ENCODE data around the gene LRIG1. TPM values are rescaled to one million over a fixed set of nuclear protein-coding genes. Genes with fewer than 3 reads are reported as not detected.

LRIG1 gene
- total and polyA plus RNA-seq, 5 donors, result 80.2 to 140 (median 121) TPM

- ATAC-seq (no peak), DNase-seq (no peak)
- Histone ChIP-seq H3K4me3 (ENCODE audit: low read length) (no peak overlapping the region), H3K4me1 (ENCODE audit: control insufficient read depth, insufficient read depth, low read length) (peaks cover 23% of the 10 kb centered on the region), H3K27me3 (ENCODE audit: control insufficient read depth, insufficient read depth) (no peaks in the 10 kb centered on the region), H3K9me3 (ENCODE audit: control insufficient read depth, low read length) (no peaks in the 10 kb centered on the region), H3K27ac (ENCODE audit: low read length) (peak overlapping the region; percentile 62)
- 41% methylated on average over 13 of the region's 13 CpGs for WGBS
- intact Hi-C loops (cut with DNase I), result no loop called here
These were observed 19.5 kb downstream of the LRIG1 start for GRCh38 chr3:66481071-66482017.

DNA sequence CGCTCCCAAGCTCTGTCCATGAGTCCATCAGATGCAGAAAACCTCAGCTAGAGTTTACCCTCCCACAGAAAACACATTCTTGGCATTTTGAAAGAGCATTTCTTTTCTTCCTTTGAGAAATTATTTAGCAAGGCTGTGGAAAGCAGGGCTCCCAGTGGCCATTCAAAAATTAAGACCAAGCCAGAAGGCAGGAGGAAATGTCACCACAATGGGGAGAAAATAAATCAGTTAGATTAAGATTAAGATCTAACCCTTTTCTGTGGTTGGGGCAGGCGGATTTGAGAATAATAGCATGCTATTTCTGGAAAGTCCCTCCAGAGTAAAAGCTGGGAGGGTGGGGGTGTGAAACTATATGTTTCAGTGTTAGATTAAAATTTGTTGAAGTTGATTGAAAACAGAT, 20.2 kb downstream of the LRIG1 start:
- Histone ChIP-seq H3K9me3 (ENCODE audit: control insufficient read depth, low read length) (no peaks in the 10 kb centered on the region), H3K27me3 (ENCODE audit: control insufficient read depth, insufficient read depth) (no peaks in the 10 kb centered on the region), H3K4me1 (ENCODE audit: control insufficient read depth, insufficient read depth, low read length) (peaks cover 22% of the 10 kb centered on the region), H3K4me3 (ENCODE audit: low read length) (no peak overlapping the region), H3K27ac (ENCODE audit: low read length) (peak overlapping the region; percentile 47)
- ATAC-seq (no peak), DNase-seq (no peak)
- 40% methylated on average over 2 of the region's 2 CpGs for WGBS
- intact Hi-C loops (cut with DNase I), result no loop called here

GRCh38 chr3:66479532-66479947, 21.3 kb downstream of the LRIG1 start:
- H3K27me3 ChIP-seq (ENCODE audit: control insufficient read depth, insufficient read depth), result no peaks in the 10 kb centered on the region
- no peak overlapping the region for H3K4me3 ChIP-seq (ENCODE audit: low read length)
- no peaks in the 10 kb centered on the region for H3K9me3 ChIP-seq (ENCODE audit: control insufficient read depth, low read length)
- peaks cover 21% of the 10 kb centered on the region for H3K4me1 ChIP-seq (ENCODE audit: control insufficient read depth, insufficient read depth, low read length)
- intact Hi-C loops (cut with DNase I), result no loop called here
- ATAC-seq (no peak), DNase-seq (no peak)
- no peak overlapping the region for H3K27ac ChIP-seq (ENCODE audit: low read length)
- 87% methylated on average over 2 of the region's 2 CpGs for WGBS

- H3K27me3 ChIP-seq (ENCODE audit: control insufficient read depth, insufficient read depth), result no peaks in the 10 kb centered on the region
- peak overlapping the region; percentile 9 for H3K27ac ChIP-seq (ENCODE audit: low read length)
- WGBS, result 78% methylated on average over 9 of the region's 9 CpGs
- no peaks in the 10 kb centered on the region for H3K9me3 ChIP-seq (ENCODE audit: control insufficient read depth, low read length)
- no peak for ATAC-seq
- intact Hi-C loops (cut with DNase I), result no loop called here
- no peak overlapping the region for H3K4me3 ChIP-seq (ENCODE audit: low read length)
- no peak for DNase-seq
- H3K4me1 ChIP-seq (ENCODE audit: control insufficient read depth, insufficient read depth, low read length), result peaks cover 19% of the 10 kb centered on the region
These were observed 21.9 kb downstream of the LRIG1 start for GRCh38 chr3:66478960-66479359.

DNA sequence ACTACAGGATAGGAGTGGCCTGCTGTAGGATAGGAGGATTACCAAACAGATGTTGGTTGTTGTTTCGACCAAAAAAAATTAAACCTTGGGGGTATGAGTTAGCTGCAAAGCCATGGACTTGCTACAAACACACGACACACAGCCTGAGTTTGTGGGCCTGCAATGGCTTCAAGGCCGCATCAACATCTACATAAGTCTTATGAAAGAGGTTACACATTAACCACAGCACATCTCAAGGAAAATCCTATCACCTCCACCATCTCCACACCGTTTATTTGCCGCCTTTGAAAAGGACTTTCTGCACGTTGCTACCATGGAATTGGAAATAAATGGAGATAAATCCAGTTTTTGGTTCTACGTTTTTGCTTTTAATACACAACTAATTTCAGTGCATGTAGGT, 23.0 kb downstream of the LRIG1 start:
- no peak overlapping the region for H3K27ac ChIP-seq (ENCODE audit: low read length)
- H3K27me3 ChIP-seq (ENCODE audit: control insufficient read depth, insufficient read depth), result no peaks in the 10 kb centered on the region
- intact Hi-C loops (cut with DNase I), result no loop called here
- 94% methylated on average over 7 of the region's 7 CpGs for WGBS
- H3K4me1 ChIP-seq (ENCODE audit: control insufficient read depth, insufficient read depth, low read length), result peaks cover 13% of the 10 kb centered on the region
- ATAC-seq (no peak), DNase-seq (no peak)
- H3K4me3 ChIP-seq (ENCODE audit: low read length), result no peak overlapping the region
- H3K9me3 ChIP-seq (ENCODE audit: control insufficient read depth, low read length), result no peaks in the 10 kb centered on the region

GRCh38 chr3:66476852-66477381, 23.9 kb downstream of the LRIG1 start:
- ATAC-seq (peak in 1 of 2 donors; percentile 18), DNase-seq (no peak)
- intact Hi-C loops (cut with DNase I), result no loop called here
- no peaks in the 10 kb centered on the region for H3K27me3 ChIP-seq (ENCODE audit: control insufficient read depth, insufficient read depth)
- H3K4me1 ChIP-seq (ENCODE audit: control insufficient read depth, insufficient read depth, low read length), result peaks cover 10% of the 10 kb centered on the region
- no peaks in the 10 kb centered on the region for H3K9me3 ChIP-seq (ENCODE audit: control insufficient read depth, low read length)
- H3K27ac ChIP-seq (ENCODE audit: low read length), result no peak overlapping the region
- 77% methylated on average over 9 of the region's 9 CpGs for WGBS
- no peak overlapping the region for H3K4me3 ChIP-seq (ENCODE audit: low read length)

DNA sequence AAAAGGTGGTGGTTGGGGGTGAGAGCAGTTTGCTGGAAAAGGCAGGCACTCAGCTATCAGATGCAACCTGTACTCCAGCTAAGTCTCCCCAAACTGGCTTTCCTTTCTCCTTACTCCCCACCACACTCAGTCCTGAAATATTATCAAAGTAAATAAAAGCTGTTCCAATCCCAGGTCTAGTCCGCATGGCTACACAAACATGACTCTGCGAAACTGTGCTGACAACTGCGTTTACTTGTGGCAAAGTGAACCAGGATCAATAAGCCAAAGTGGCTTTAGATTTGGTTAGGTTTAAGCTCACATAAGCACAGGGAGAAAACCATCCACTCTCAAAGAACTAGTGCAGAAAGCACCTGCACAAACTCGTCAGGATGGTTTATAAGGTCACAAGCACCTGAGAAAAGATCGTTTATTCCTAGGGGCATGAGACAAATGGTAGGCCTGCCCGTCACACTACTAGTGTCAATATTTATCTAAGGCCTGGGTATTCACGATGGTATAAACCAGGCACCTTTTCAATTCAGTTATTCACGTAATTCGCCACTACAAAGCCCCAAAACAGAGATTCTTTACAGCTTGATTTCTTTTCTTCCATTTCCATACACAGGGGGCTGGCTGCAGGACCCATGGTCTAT, 25.3 kb downstream of the LRIG1 start:
- Histone ChIP-seq H3K4me3 (ENCODE audit: low read length) (no peak overlapping the region), H3K27me3 (ENCODE audit: control insufficient read depth, insufficient read depth) (no peaks in the 10 kb centered on the region), H3K27ac (ENCODE audit: low read length) (no peak overlapping the region), H3K4me1 (ENCODE audit: control insufficient read depth, insufficient read depth, low read length) (peaks cover 5% of the 10 kb centered on the region), H3K9me3 (ENCODE audit: control insufficient read depth, low read length) (no peaks in the 10 kb centered on the region)
- ATAC-seq, result no peak
- intact Hi-C loops (cut with DNase I), result no loop called here
- DNase-seq, result no peak
- WGBS, result 84% methylated on average over 9 of the region's 9 CpGs

GRCh38 chr3:66473692-66474091, 27.1 kb downstream of the LRIG1 start:
- no peak overlapping the region for H3K4me3 ChIP-seq (ENCODE audit: low read length)
- no peak for DNase-seq
- no peaks in the 10 kb centered on the region for H3K27me3 ChIP-seq (ENCODE audit: control insufficient read depth, insufficient read depth)
- peak in 1 of 2 donors; percentile 80 for ATAC-seq
- no peak overlapping the region for H3K27ac ChIP-seq (ENCODE audit: low read length)
- H3K9me3 ChIP-seq (ENCODE audit: control insufficient read depth, low read length), result no peaks in the 10 kb centered on the region
- 59% methylated on average over 11 of the region's 11 CpGs for WGBS
- peaks cover 3% of the 10 kb centered on the region for H3K4me1 ChIP-seq (ENCODE audit: control insufficient read depth, insufficient read depth, low read length)
- intact Hi-C loops (cut with DNase I), result no loop called here

- peak in 1 of 2 donors; percentile 50 for ATAC-seq
- 52% methylated on average over 4 of the region's 4 CpGs for WGBS
- no peak overlapping the region for H3K27ac ChIP-seq (ENCODE audit: low read length)
- intact Hi-C loops (cut with DNase I), result no loop called here
- no peak for DNase-seq
- H3K4me3 ChIP-seq (ENCODE audit: low read length), result no peak overlapping the region
- no peaks in the 10 kb centered on the region for H3K4me1 ChIP-seq (ENCODE audit: control insufficient read depth, insufficient read depth, low read length)
- no peaks in the 10 kb centered on the region for H3K27me3 ChIP-seq (ENCODE audit: control insufficient read depth, insufficient read depth)
- H3K9me3 ChIP-seq (ENCODE audit: control insufficient read depth, low read length), result no peaks in the 10 kb centered on the region
These were observed 27.6 kb downstream of the LRIG1 start for GRCh38 chr3:66473181-66473580.

DNA sequence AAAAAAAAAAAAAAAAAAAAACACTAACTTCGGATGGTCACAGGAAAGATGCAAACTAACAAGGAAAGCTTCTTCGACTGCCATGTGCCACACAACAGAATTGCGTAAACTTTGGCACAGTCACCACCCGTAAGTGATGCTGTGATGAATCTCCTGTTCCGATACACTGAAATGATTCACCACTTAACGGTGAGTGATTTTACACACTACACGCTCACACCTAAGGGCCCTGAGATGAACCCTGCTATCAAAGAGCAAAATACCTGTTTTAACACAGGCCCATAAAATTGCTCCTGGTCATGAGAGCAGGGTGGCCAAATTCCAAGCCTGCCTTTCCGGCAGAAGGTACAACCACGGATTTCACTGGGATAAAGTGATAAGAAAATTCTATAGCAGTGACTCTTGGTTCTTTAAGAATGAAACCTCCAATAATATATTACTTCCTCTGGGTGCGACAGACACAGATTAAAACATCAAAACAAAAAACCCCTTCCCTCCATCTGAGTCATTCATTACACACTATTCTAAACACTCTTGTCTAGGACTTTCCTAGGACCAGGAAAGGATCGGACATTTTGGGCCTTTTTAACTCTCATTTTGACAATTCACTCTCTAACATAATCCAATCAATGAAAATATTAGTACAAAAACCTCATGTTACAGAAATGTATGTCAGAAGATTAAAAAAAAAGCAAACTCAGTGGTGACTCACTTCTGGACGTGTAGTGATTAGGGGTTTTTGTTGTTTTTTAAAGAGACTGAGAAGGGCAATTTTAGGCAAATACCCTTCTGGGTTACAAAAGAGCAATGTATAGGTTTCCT, 28.3 kb downstream of the LRIG1 start:
- intact Hi-C loops (cut with DNase I), result no loop called here
- Histone ChIP-seq H3K9me3 (ENCODE audit: control insufficient read depth, low read length) (no peaks in the 10 kb centered on the region), H3K27me3 (ENCODE audit: control insufficient read depth, insufficient read depth) (no peaks in the 10 kb centered on the region), H3K4me3 (ENCODE audit: low read length) (no peak overlapping the region), H3K4me1 (ENCODE audit: control insufficient read depth, insufficient read depth, low read length) (no peaks in the 10 kb centered on the region), H3K27ac (ENCODE audit: low read length) (no peak overlapping the region)
- DNase-seq (no peak), ATAC-seq (peak; percentile 47 to 68)
- WGBS, result 52% methylated on average over 12 of the region's 12 CpGs
